ENCODE data around the gene KIF5A. TPM values are rescaled to one million over a fixed set of nuclear protein-coding genes. Genes with fewer than 3 reads are reported as not detected.

The KIF5A gene
- total and polyA plus RNA-seq, 3 experiments from 2014 or later = 0.12 to 2.1 (median 1.8) TPM

DNA sequence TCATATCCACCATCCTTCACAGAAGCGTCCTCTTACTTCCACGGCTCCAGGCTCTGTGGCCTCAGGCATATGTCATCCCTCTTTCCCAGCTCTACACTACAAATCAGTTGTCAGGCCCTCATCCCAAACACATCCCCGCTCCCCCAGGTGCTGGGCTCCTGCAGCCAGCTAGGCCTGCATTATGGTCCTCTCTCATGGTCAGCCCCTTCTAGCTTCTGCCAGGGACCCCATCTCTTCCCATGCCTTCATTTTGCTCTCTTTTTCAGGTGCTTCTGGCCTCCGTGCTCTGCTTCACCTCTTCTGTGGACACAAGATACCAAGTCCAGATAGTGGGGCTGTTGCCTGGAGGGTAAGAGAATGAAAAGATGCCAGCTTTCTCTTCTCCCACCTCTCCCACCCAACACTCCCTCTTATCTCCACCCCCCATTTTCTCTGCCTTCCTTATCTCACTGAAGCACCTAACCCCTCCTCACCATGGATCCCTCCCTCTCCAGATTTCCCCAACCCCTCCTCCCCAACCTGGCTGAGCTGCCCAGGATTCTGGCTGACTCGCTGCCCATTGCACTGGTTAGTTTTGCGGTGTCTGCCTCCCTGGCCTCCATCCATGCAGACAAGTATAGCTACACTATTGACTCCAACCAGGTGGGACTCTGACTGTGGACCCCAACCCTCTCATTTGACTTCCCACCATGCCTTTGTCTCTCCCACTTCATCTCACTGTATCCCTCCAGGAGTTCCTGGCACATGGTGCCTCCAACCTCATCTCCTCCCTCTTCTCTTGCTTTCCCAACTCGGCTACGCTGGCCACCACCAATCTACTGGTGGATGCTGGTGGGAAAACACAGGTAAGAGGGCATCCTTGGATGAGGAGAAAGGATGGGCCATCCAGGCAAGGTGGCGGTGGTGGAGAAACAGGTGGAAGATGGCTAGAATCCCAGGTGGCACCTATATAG, 72.7 kb downstream of the KIF5A start:
- CTCF ChIA-PET = interaction anchor here (0.7 to 5.7 kb wide), 9 partner anchors 8 to 164 kb away, joined by 3 to 85 read pairs (median 4); partner anchors contain the start of gene B4GALNT1
- POLR2A ChIA-PET = interaction anchor here (0.7 kb wide), 1 partner anchor 15 kb away, joined by 3 read pairs; no protein-coding TSS in a partner anchor
- H3K27ac ChIP-seq (ENCODE audit: low read depth, low read length) = no peak overlapping the region
- no peaks in the 10 kb centered on the region for H3K9me3 ChIP-seq (ENCODE audit: low read length)
- Mint-ChIP-seq H3K4me1 (peaks cover 30 to 42% (median 32%) of the 10 kb centered on the region in 3 donors), H3K9me3 (no peaks in the 10 kb centered on the region), H3K27ac (peak overlapping the region in 3 of 8 donors; percentile 6 to 44 (median 20)), H3K36me3 (peaks cover 0 to 4% (median 0%) of the 10 kb centered on the region in 3 donors), H3K4me3 (peak overlapping the region in 6 of 7 donors; percentile 61 to 87 (median 80)), H3K27me3 (peaks cover 87 to 91% of the 10 kb centered on the region in 2 donors)
- H3K4me3 ChIP-seq (ENCODE audit: low read length) = no peak overlapping the region
- H3K36me3 ChIP-seq (ENCODE audit: insufficient read depth, low read length) = no peaks in the 10 kb centered on the region
- H3K27me3 ChIP-seq (ENCODE audit: insufficient read depth, low read length, poor library complexity, severe bottlenecking) = peaks cover 81% of the 10 kb centered on the region
- no peak for DNase-seq
- H3K4me1 ChIP-seq (ENCODE audit: insufficient read depth, low read length) = peaks cover 30% of the 10 kb centered on the region

DNA sequence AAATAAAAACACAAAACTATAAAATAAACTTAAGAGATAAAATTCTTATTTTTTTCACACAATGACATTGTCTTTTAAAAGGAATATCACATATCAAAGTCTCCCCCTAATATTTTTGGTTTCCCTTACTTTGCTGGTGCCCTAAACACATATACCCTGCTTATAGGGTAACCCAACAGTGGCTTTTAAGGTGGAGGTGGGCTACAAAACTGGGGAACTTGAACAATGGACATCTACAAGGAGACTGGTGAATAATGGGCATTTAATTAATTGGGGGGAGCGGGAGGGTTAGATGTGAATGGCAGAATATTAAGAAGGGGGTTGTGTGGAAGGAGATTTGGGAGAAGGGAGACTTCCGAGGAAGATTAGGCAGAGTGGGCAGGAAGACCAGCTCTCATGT, 73.5 kb downstream of the KIF5A start:
- H3K4me3 Mint-ChIP-seq = no peak overlapping the region
- CTCF ChIA-PET = interaction anchor here (0.7 to 5.7 kb wide), 3 partner anchors 9 to 79 kb away, joined by 3 to 85 read pairs (median 4); partner anchors contain the start of gene B4GALNT1
- no peak overlapping the region for H3K4me3 ChIP-seq (ENCODE audit: low read length)
- no peak for DNase-seq
- POLR2A ChIA-PET = no interaction called here
- peaks cover 31 to 50% (median 32%) of the 10 kb centered on the region in 3 donors for H3K4me1 Mint-ChIP-seq
- peaks cover 0 to 4% (median 0%) of the 10 kb centered on the region in 3 donors for H3K36me3 Mint-ChIP-seq
- no peaks in the 10 kb centered on the region for H3K9me3 ChIP-seq (ENCODE audit: low read length)
- H3K4me1 ChIP-seq (ENCODE audit: insufficient read depth, low read length) = peaks cover 30% of the 10 kb centered on the region
- H3K27me3 ChIP-seq (ENCODE audit: insufficient read depth, low read length, poor library complexity, severe bottlenecking) = peaks cover 83% of the 10 kb centered on the region
- no peak overlapping the region for H3K27ac Mint-ChIP-seq
- no peaks in the 10 kb centered on the region for H3K36me3 ChIP-seq (ENCODE audit: insufficient read depth, low read length)
- no peaks in the 10 kb centered on the region for H3K9me3 Mint-ChIP-seq
- H3K27me3 Mint-ChIP-seq = peaks cover 84 to 90% of the 10 kb centered on the region in 2 donors
- no peak overlapping the region for H3K27ac ChIP-seq (ENCODE audit: low read depth, low read length)

DNA sequence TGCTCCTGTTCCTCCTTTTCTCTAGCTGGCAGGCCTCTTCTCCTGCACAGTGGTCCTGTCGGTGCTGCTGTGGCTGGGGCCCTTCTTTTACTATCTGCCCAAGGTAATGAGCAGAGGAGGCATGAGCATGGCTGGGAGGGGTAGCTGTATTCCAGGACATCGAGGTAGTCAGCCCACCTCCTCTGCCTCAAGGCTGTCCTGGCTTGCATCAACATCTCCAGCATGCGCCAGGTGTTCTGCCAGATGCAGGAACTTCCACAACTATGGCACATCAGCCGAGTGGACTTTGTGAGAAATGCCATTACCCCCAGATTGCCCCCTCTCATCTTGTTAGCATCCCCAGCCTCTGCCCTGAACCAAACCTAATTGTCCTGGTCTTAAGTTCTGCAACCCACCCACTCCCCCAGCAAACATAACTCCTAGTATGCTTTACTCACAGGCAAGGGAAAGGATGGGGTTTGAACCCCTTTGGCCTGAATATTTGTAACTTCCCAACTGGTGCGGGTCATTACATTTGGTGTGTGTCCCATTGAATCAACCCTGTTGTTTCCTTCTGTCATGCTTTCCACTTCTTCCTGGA, 74.1 kb downstream of the KIF5A start:
- CTCF ChIA-PET = interaction anchor here (0.7 to 1.3 kb wide), 2 partner anchors 9 to 165 kb away, joined by 3 to 4 read pairs; partner anchors contain the start of gene B4GALNT1
- peaks cover 0 to 4% (median 0%) of the 10 kb centered on the region in 3 donors for H3K36me3 Mint-ChIP-seq
- no peak overlapping the region for H3K4me3 ChIP-seq (ENCODE audit: low read length)
- no peaks in the 10 kb centered on the region for H3K9me3 Mint-ChIP-seq
- no peak overlapping the region for H3K4me3 Mint-ChIP-seq
- H3K36me3 ChIP-seq (ENCODE audit: insufficient read depth, low read length) = no peaks in the 10 kb centered on the region
- H3K9me3 ChIP-seq (ENCODE audit: low read length) = no peaks in the 10 kb centered on the region
- peaks cover 85% of the 10 kb centered on the region for H3K27me3 ChIP-seq (ENCODE audit: insufficient read depth, low read length, poor library complexity, severe bottlenecking)
- no peak overlapping the region for H3K27ac Mint-ChIP-seq
- H3K27me3 Mint-ChIP-seq = peaks cover 81 to 93% of the 10 kb centered on the region in 2 donors
- peaks cover 30 to 49% (median 30%) of the 10 kb centered on the region in 3 donors for H3K4me1 Mint-ChIP-seq
- DNase-seq = no peak
- POLR2A ChIA-PET = no interaction called here
- H3K27ac ChIP-seq (ENCODE audit: low read depth, low read length) = no peak overlapping the region
- peaks cover 30% of the 10 kb centered on the region for H3K4me1 ChIP-seq (ENCODE audit: insufficient read depth, low read length)

DNA sequence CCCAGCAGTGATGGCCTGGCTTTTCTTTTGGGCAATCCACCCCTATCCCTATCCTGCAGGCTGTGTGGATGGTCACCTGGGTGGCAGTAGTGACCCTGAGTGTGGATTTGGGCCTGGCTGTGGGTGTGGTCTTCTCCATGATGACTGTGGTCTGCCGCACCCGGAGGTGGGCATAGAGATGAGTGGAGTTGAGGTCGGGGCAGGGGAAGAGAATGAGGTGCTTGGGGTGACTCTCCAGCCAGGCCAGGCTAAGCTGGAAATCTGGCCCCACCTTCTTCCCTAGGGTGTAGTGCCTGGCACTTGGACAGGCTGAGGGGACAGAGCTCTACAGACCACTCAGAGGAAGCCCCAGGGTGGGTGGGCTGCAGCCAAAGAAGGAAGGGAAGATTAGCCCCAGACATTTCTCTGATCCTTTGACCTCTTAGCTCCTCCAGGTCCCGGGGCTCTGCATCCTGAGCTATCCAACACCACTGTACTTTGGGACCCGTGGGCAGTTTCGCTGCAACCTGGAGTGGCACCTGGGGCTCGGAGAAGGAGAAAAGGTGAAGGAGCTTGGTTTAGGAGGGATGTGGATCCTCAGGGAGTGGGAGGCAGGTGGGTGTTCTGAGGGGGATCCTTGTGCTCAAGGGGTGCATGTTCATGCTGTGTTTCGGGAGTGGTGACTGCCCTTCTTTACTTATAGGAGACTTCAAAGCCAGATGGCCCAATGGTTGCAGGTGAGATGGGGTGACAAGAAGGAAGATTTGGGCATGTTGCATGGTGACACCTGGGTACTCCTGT, 74.8 kb downstream of the KIF5A start:
- no peaks in the 10 kb centered on the region for H3K36me3 ChIP-seq (ENCODE audit: insufficient read depth, low read length)
- Mint-ChIP-seq H3K27ac (peak overlapping the region in 1 of 8 donors; percentile 8), H3K4me1 (peaks cover 25 to 42% (median 27%) of the 10 kb centered on the region in 3 donors), H3K4me3 (no peak overlapping the region), H3K36me3 (peaks cover 0 to 4% (median 0%) of the 10 kb centered on the region in 3 donors), H3K27me3 (peaks cover 77 to 95% of the 10 kb centered on the region in 2 donors), H3K9me3 (no peaks in the 10 kb centered on the region)
- H3K27me3 ChIP-seq (ENCODE audit: insufficient read depth, low read length, poor library complexity, severe bottlenecking) = peaks cover 80% of the 10 kb centered on the region
- H3K4me1 ChIP-seq (ENCODE audit: insufficient read depth, low read length) = peaks cover 25% of the 10 kb centered on the region
- POLR2A ChIA-PET = no interaction called here
- CTCF ChIA-PET = interaction anchor here (1.3 to 1.7 kb wide), 2 partner anchors 41 to 166 kb away, joined by 4 to 6 read pairs; no protein-coding TSS in a partner anchor
- no peak overlapping the region for H3K27ac ChIP-seq (ENCODE audit: low read depth, low read length)
- DNase-seq = no peak
- H3K4me3 ChIP-seq (ENCODE audit: low read length) = no peak overlapping the region
- H3K9me3 ChIP-seq (ENCODE audit: low read length) = no peaks in the 10 kb centered on the region

DNA sequence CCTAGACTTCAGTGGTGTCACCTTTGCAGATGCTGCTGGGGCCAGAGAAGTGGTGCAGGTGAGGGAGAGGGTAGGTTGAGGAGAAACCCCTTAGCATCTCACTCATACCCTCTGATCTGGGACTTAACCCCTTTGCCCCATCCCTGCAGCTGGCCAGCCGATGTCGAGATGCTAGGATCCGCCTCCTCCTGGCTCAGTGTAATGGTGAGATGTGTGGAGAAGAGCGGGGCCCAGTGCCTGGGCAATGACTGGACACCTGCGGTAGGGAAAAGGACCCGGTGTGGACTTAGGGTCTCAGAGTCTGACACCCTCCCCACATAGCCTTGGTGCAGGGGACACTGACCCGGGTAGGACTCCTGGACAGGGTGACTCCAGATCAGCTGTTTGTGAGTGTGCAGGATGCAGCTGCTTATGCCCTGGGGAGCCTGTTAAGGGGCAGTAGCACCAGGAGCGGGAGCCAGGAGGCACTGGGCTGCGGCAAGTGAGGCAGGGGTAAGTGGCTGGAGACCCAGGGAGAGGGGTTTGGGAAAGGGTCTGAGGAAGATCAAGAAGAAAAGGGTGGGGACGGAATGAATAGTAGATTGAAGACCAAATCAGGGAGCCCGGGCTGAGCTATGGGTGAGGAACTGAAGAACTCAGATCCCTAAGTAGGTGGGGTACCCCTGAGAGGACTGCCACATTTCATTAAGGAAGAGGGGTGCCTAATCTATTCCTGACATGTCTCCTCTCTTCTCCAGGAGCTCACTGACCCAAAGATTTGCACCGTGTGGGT, 75.6 kb downstream of the KIF5A start:
- POLR2A ChIA-PET = no interaction called here
- DNase-seq = no peak
- H3K4me1 ChIP-seq (ENCODE audit: insufficient read depth, low read length) = peaks cover 17% of the 10 kb centered on the region

DNA sequence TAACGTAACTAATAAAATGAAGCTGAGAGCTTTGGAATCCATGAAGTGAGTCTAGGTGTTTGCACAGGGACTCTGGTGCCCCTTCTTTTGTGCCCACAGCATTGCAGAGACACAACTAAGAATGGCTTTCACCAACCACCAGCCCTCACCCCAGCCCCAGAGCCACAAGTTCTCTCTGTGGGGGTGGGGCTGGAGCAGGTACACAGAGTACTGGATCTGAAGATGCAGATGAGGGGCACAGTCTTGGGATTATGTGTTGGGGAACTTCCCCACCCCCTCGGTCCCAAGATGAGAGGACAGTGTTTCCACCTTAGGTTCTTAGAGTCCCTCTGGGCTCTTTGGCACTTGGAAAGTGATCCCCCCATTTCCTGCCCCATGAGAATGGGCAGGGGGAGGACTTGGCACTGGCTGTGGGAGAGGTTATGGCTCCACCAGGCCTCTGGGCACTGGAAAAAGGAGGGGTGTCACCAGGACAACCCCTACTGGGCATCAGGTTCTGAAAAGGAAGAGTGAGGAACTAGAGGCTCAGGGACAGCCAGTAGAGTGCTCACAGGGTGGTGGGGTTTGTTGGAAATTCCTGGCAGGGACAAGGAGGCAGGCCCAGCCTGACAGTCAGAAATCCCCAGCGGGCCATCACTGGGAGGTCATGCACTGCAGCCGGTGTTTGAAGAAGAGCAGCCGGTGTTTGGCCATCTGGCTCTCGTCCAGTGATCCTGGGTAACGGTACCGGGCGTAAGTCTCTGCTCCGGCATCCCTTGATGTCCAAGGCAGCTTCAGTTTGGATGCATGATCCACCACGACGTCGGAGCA, 76.5 kb downstream of the KIF5A start:
- H3K27ac Mint-ChIP-seq = peak overlapping the region in 3 of 8 donors; percentile 62 to 69 (median 69)
- ChIA-PET CTCF (interaction anchor here (0.9 to 1.7 kb wide), 2 partner anchors 43 to 167 kb away, joined by 3 to 6 read pairs; partner anchors contain the start of gene GLI1), POLR2A (no interaction called here)
- peaks cover 8% of the 10 kb centered on the region for H3K4me1 ChIP-seq (ENCODE audit: insufficient read depth, low read length)
- H3K4me3 ChIP-seq (ENCODE audit: low read length) = no peak overlapping the region
- H3K9me3 ChIP-seq (ENCODE audit: low read length) = no peaks in the 10 kb centered on the region
- peaks cover 11 to 26% (median 13%) of the 10 kb centered on the region in 3 donors for H3K4me1 Mint-ChIP-seq
- no peaks in the 10 kb centered on the region for H3K36me3 ChIP-seq (ENCODE audit: insufficient read depth, low read length)
- peaks cover 69% of the 10 kb centered on the region for H3K27me3 ChIP-seq (ENCODE audit: insufficient read depth, low read length, poor library complexity, severe bottlenecking)
- H3K4me3 Mint-ChIP-seq = no peak overlapping the region
- peaks cover 0 to 4% (median 1%) of the 10 kb centered on the region in 3 donors for H3K36me3 Mint-ChIP-seq
- H3K27ac ChIP-seq (ENCODE audit: low read depth, low read length) = no peak overlapping the region
- peaks cover 71 to 92% of the 10 kb centered on the region in 2 donors for H3K27me3 Mint-ChIP-seq
- H3K9me3 Mint-ChIP-seq = no peaks in the 10 kb centered on the region
- no peak for DNase-seq

More for the DNA sequence above, 75.6 kb downstream of the KIF5A start:
- Mint-ChIP-seq H3K27ac (peak overlapping the region in 3 of 8 donors; percentile 62 to 69 (median 69)), H3K27me3 (peaks cover 76 to 92% of the 10 kb centered on the region in 2 donors), H3K4me1 (peaks cover 20 to 35% (median 22%) of the 10 kb centered on the region in 3 donors), H3K4me3 (no peak overlapping the region), H3K9me3 (no peaks in the 10 kb centered on the region), H3K36me3 (peaks cover 0 to 4% (median 0%) of the 10 kb centered on the region in 3 donors)
- Histone ChIP-seq H3K27ac (ENCODE audit: low read depth, low read length) (no peak overlapping the region), H3K9me3 (ENCODE audit: low read length) (no peaks in the 10 kb centered on the region), H3K36me3 (ENCODE audit: insufficient read depth, low read length) (no peaks in the 10 kb centered on the region), H3K27me3 (ENCODE audit: insufficient read depth, low read length, poor library complexity, severe bottlenecking) (peaks cover 72% of the 10 kb centered on the region), H3K4me3 (ENCODE audit: low read length) (no peak overlapping the region)
- CTCF ChIA-PET = interaction anchor here (0.9 to 1.7 kb wide), 3 partner anchors 42 to 167 kb away, joined by 3 to 6 read pairs (median 4); partner anchors contain the start of gene GLI1

All from CD8-positive, alpha-beta memory T cell (primary cell).